H1 (cell line): ENCODE data around the gene SYNJ2. TPM values are rescaled to one million over a fixed set of nuclear protein-coding genes. Genes with fewer than 3 reads are reported as not detected.

Experiments
- CTCF ChIA-PET: fragments of 300-600 bp; sonication (Branson Sonifier 250); formaldehyde crosslinking; loops from one replicate; lab custom pipeline; 2021; ENCODE audit not compliant: partially characterized antibody; lab: Charles Lee
- POLR2A ChIA-PET: fragments of 300-600 bp; sonication (Branson Sonifier 250); formaldehyde crosslinking; loops from one replicate; lab custom pipeline; 2021; ENCODE audit warnings: inconsistent platforms; ENCODE audit not compliant: partially characterized antibody; lab: Charles Lee
- DNase-seq, 2 experiments: peaks; one replicate each; pipeline versions ENCODE4 v3.0.0 to v3.0.0-alpha.2; 2010 to 2022; ENCODE audit warnings: low spot score in 2 of 2, low read depth in 1 of 2, mixed read lengths in 1 of 2
- FAIRE-seq: peaks from 2 replicates; lab custom pipeline; 2011; peaks lifted over from hg19 to GRCh38; lab: Jason Lieb, UNC
- H2AFZ ChIP-seq: 2 replicates; pipeline ENCODE4 v1.8.1; 2012; ENCODE audit warnings: low read length, inconsistent platforms
- H2AK5ac ChIP-seq: 2 replicates; pipeline ENCODE4 v1.6.1; 2013; ENCODE audit warnings: low read depth, low read length
- H2BK120ac ChIP-seq: replicated peaks from 2 replicates; pipeline ENCODE3; 2013; ENCODE audit warnings: low read depth, low read length, inconsistent platforms
- H2BK12ac ChIP-seq: 2 replicates; pipeline ENCODE4 v1.6.1; 2013; ENCODE audit warnings: low read depth, low read length
- H2BK15ac ChIP-seq: 2 replicates; pipeline ENCODE4 v1.6.1; 2013; ENCODE audit warnings: low read length
- H2BK20ac ChIP-seq: 2 replicates; pipeline ENCODE4 v1.6.1; 2013; ENCODE audit warnings: low read length
- H2BK5ac ChIP-seq: 2 replicates; pipeline ENCODE4 v1.6.1; 2013; ENCODE audit warnings: low read depth, low read length
- H3K14ac ChIP-seq: 2 replicates; pipeline ENCODE4 v1.6.1; 2013; ENCODE audit warnings: inconsistent platforms; ENCODE audit not compliant: insufficient read length
- H3K18ac ChIP-seq: 2 replicates; pipeline ENCODE4 v1.6.1; 2013; ENCODE audit warnings: low read length; ENCODE audit errors: extremely low read depth
- H3K23ac ChIP-seq: 2 replicates; pipeline ENCODE4 v1.6.1; 2013; ENCODE audit warnings: inconsistent platforms; ENCODE audit not compliant: insufficient read length
- H3K23me2 ChIP-seq: 2 replicates; pipeline ENCODE4 v1.6.1; 2013; ENCODE audit warnings: low read depth, low read length
- H3K27ac ChIP-seq: 2 replicates; pipeline ENCODE4 v1.6.1; 2011; ENCODE audit warnings: low read depth, low read length, inconsistent platforms
- H3K27me3 ChIP-seq, 4 experiments: replicated peaks in 1 of 4; 1 replicate in 1 of 4; 2 replicates in 3 of 4; pipeline versions ENCODE4 v1.6.1 to v1.8.1; 2011 to 2013; ENCODE audit warnings: low read length in 3 of 4, mild to moderate bottlenecking in 3 of 4, inconsistent platforms in 2 of 4, mixed read lengths in 2 of 4, moderate library complexity in 1 of 4; ENCODE audit not compliant: control insufficient read depth in 3 of 4, insufficient read depth in 3 of 4; ENCODE audit errors: extremely low read depth in 1 of 4
- H3K36me3 ChIP-seq, 4 experiments: 2 replicates each; pipeline versions ENCODE4 v1.6.1 to v1.8.1; 2011 to 2013; ENCODE audit warnings: mild to moderate bottlenecking in 4 of 4, low read length in 3 of 4, moderate library complexity in 2 of 4, control low read depth in 1 of 4, inconsistent platforms in 1 of 4; ENCODE audit not compliant: insufficient read depth in 4 of 4, control insufficient read depth in 2 of 4
- H3K4ac ChIP-seq: replicated peaks from 2 replicates; pipeline ENCODE3; 2013; ENCODE audit warnings: low read length, low read depth, mixed read lengths, inconsistent platforms; ENCODE audit not compliant: insufficient read length
- H3K4me1 ChIP-seq, 4 experiments: replicated peaks in 1 of 4; 1 replicate in 1 of 4; 2 replicates in 3 of 4; pipeline versions ENCODE4 v1.6.1 to v1.8.1; 2011 to 2013; ENCODE audit warnings: low read length in 3 of 4, inconsistent platforms in 2 of 4, mixed read lengths in 1 of 4; ENCODE audit not compliant: insufficient read depth in 4 of 4, control insufficient read depth in 3 of 4
- H3K4me2 ChIP-seq, 2 experiments: 2 replicates each; pipeline versions ENCODE4 v1.6.1 to v1.8.1; 2011 to 2013; ENCODE audit warnings: low read depth in 2 of 2, low read length in 2 of 2, control low read depth in 1 of 2, inconsistent platforms in 1 of 2, mild to moderate bottlenecking in 1 of 2; ENCODE audit not compliant: insufficient read depth in 1 of 2
- H3K4me3 ChIP-seq, 4 experiments: fragments of 200-600, 300-600 bp in 1 of 4; sonication (generic), shearing (Covaris generic), sonication (Bioruptor Twin) in 1 of 4; 2 replicates each; pipeline versions ENCODE4 v1.5.1 to v1.8.1; 2011 to 2016; ENCODE audit warnings: low read length in 4 of 4, low read depth in 3 of 4, control low read depth in 2 of 4, inconsistent platforms in 2 of 4, mild to moderate bottlenecking in 2 of 4, mixed read lengths in 1 of 4, moderate library complexity in 1 of 4; ENCODE audit not compliant: insufficient read depth in 2 of 4; ENCODE audit errors: extremely low read depth in 1 of 4
- H3K56ac ChIP-seq: replicated peaks from 2 replicates; pipeline ENCODE3; 2013; ENCODE audit warnings: low read depth, mild to moderate bottlenecking, mixed read lengths, low read length, inconsistent platforms; ENCODE audit not compliant: insufficient read length
- H3K79me1 ChIP-seq: 2 replicates; pipeline ENCODE4 v1.6.1; 2013; ENCODE audit warnings: low read depth, low read length, control low read depth
- H3K79me2 ChIP-seq, 2 experiments: 2 replicates each; pipeline versions ENCODE4 v1.6.1 to v1.8.1; 2012 to 2013; ENCODE audit warnings: low read length in 2 of 2, mild to moderate bottlenecking in 2 of 2, inconsistent platforms in 1 of 2; ENCODE audit not compliant: insufficient read depth in 2 of 2, control insufficient read depth in 1 of 2
- H3K9ac ChIP-seq, 4 experiments: replicated peaks in 1 of 4; 1 replicate in 1 of 4; 2 replicates in 3 of 4; pipeline versions ENCODE4 v1.6.1 to v1.8.1; 2011 to 2013; ENCODE audit warnings: low read depth in 3 of 4, low read length in 3 of 4, control low read depth in 2 of 4, mild to moderate bottlenecking in 2 of 4, moderate library complexity in 2 of 4, inconsistent platforms in 1 of 4; ENCODE audit errors: extremely low read depth in 1 of 4
- H3K9me3 ChIP-seq, 2 experiments: 2 replicates each; pipeline versions ENCODE4 v1.6.1 to v1.8.1; 2012 to 2013; ENCODE audit warnings: mild to moderate bottlenecking in 2 of 2, moderate library complexity in 2 of 2, control low read depth in 1 of 2, inconsistent platforms in 1 of 2, low read depth in 1 of 2, low read length in 1 of 2, mixed read lengths in 1 of 2; ENCODE audit not compliant: insufficient read depth in 2 of 2
- H4K20me1 ChIP-seq, 2 experiments: replicated peaks in 1 of 2; 2 replicates each; pipeline versions ENCODE3 to v1.8.1; 2011 to 2013; ENCODE audit warnings: inconsistent platforms in 2 of 2, low read length in 2 of 2, mild to moderate bottlenecking in 1 of 2; ENCODE audit not compliant: insufficient read depth in 2 of 2, control insufficient read depth in 1 of 2
- H4K5ac ChIP-seq: 2 replicates; pipeline ENCODE4 v1.6.1; 2013; ENCODE audit warnings: low read length, low read depth, mixed read lengths, inconsistent platforms; ENCODE audit not compliant: insufficient read length
- H4K8ac ChIP-seq: 2 replicates; pipeline ENCODE4 v1.8.0; 2013; ENCODE audit warnings: mild to moderate bottlenecking, moderate library complexity, low read length, inconsistent platforms; ENCODE audit not compliant: insufficient read depth; ENCODE audit errors: extremely low read depth
- H4K91ac ChIP-seq: replicated peaks from 2 replicates; pipeline ENCODE3; 2013; ENCODE audit warnings: low read length, mixed read lengths, inconsistent platforms; ENCODE audit not compliant: insufficient read length
- ASH2L ChIP-seq: fragments of 200-600, 300-600 bp; sonication (generic); IDR thresholded peaks from one replicate; pipeline ENCODE4 v1.7.1; 2017; ENCODE audit warnings: low read length
- CEBPB ChIP-seq: IDR thresholded peaks from 2 replicates; pipeline ENCODE4 v1.6.1; 2012; ENCODE audit warnings: low read depth, low read length
- EZH2 ChIP-seq: fragments of 200-600 bp; sonication (generic); IDR thresholded peaks from 2 replicates; pipeline ENCODE4 v1.7.1; 2012; ENCODE audit warnings: low read depth, mild to moderate bottlenecking, moderate library complexity, low read length, inconsistent platforms; ENCODE audit not compliant: severe bottlenecking
- JUND ChIP-seq: IDR thresholded peaks from 2 replicates; pipeline ENCODE4 v1.6.1; 2011; ENCODE audit warnings: mild to moderate bottlenecking, improper control_type of control experiment, low read length
- RBBP5 ChIP-seq: IDR thresholded peaks from 2 replicates; pipeline ENCODE4 v1.7.1; 2012; ENCODE audit warnings: low read depth, mild to moderate bottlenecking, inconsistent platforms, low read length, moderate library complexity, borderline replicate concordance
- SAP30 ChIP-seq: fragments of 300-600 bp; sonication (generic); IDR thresholded peaks from 2 replicates; pipeline ENCODE4 v1.7.1; 2012; ENCODE audit warnings: low read length, moderate library complexity, mild to moderate bottlenecking, inconsistent platforms; ENCODE audit not compliant: insufficient read depth, insufficient replicate concordance
- SP2 ChIP-seq: IDR thresholded peaks from 2 replicates; pipeline ENCODE4 v1.6.1; 2012; ENCODE audit warnings: mild to moderate bottlenecking, low read length, inconsistent platforms
- TAF1 ChIP-seq: IDR thresholded peaks from 2 replicates; pipeline ENCODE4 v1.6.1; 2011; ENCODE audit warnings: mild to moderate bottlenecking, low read depth, low read length
- TBP ChIP-seq: IDR thresholded peaks from 2 replicates; pipeline ENCODE4 v1.6.1; 2011; ENCODE audit warnings: low read depth, low read length, improper control_type of control experiment
- TEAD4 ChIP-seq: IDR thresholded peaks from 2 replicates; pipeline ENCODE4 v1.6.1; 2012; ENCODE audit warnings: low read depth, low read length, inconsistent platforms, mixed read lengths
- WGBS, 2 experiments: shearing (Covaris generic) in 1 of 2; methylation state at CpG; one replicate each; pipeline versions ENCODE4 v1.1.6 to v1.1.7; 2013 to 2015; ENCODE audit warnings: low lambda C conversion rate in 2 of 2, mixed read lengths in 2 of 2, inconsistent platforms in 1 of 2, low coverage in 1 of 2, missing lambda C conversion rate in 1 of 2; ENCODE audit not compliant: insufficient replicate concordance in 2 of 2, insufficient coverage in 1 of 2, insufficient read length in 1 of 2; ENCODE audit errors: extremely low coverage in 1 of 2, missing lambda C conversion rate in 1 of 2; 5-methylcytosine and 5-hydroxymethylcytosine counted together
- polyA plus RNA-seq, 7 experiments: library from polyadenylated mRNA; depleted of rRNA in 3 of 7; stranded (reverse) in 5 of 7; unstranded in 2 of 7; fragments of >200 nt in 5 of 7; fragments of 200-250 nt in 2 of 7; gene quantifications; 1 replicate in 5 of 7; 2 replicates in 1 of 7; 4 replicates in 1 of 7; pipeline versions ENCODE4 v1.2.1 to v1.2.3, GENCODE V29; 2011 to 2013; ENCODE audit warnings: missing spikeins in 2 of 7, mixed read lengths in 2 of 7
- total RNA-seq: library from RNA; stranded (reverse); fragmentation: NEBNext Ultra II Directional; extraction: Animal tissue kit (Norgen Biotek cat#: 25700); gene quantifications from 2 replicates; pipeline ENCODE4 v1.2.1, GENCODE V29; 2021
- TF ChIP-seq, protein P1 (sequence below): IDR thresholded peaks from 2 replicates; pipeline ENCODE4 v1.6.1; 2012; ENCODE audit warnings: inconsistent platforms

Gene SYNJ2
- total and polyA plus RNA-seq, 2 of the 8 experiments (the other 6 are each of a cell fraction or from before 2014, with no cell fraction given), result 3.7 to 13.9 TPM

DNA sequence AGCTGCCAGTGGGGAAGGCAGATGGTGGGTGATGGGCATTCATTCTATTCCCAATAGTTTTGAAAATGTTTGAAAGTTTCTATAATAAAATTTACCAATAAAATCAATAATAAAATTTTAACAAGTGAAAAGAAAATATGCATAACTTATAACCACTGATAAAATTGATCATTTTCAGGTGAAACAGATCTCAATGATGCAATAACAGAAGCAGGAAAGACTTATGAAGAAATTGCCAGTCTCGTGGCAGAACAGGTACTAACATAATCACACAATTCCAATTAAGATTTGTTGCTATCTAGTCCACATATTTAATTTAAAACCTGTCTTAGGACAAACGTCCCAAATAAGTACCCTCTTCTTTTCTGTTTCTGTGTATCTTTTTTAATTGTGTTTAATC, 45.9 kb upstream of the SYNJ2 start:
- H3K4me1 ChIP-seq, result peaks cover 0 to 2% (median 0%) of the 10 kb centered on the region in 4 experiments; a peak in 1 of 7 replicates
- H2BK12ac ChIP-seq, result no peak overlapping the region
- no peak overlapping the region for H3K27ac ChIP-seq
- H3K14ac ChIP-seq, result no peak overlapping the region
- no peak overlapping the region for H3K4me3 ChIP-seq
- H3K23ac ChIP-seq, result no peak overlapping the region
- H2AFZ ChIP-seq, result no peak overlapping the region
- no peak overlapping the region for H2BK15ac ChIP-seq
- WGBS, 2 experiments, result 86% methylated on average over 2 of the region's 2 CpGs; no CpG with 5 or more reads in 1 of the 2 experiments
- no peak overlapping the region for H2BK120ac ChIP-seq
- H4K5ac ChIP-seq, result no peak overlapping the region
- H2BK20ac ChIP-seq, result no peak overlapping the region
- H3K79me1 ChIP-seq, result no peaks in the 10 kb centered on the region; the same call in 1 of the 2 replicates
- no peak overlapping the region for H3K9ac ChIP-seq
- FAIRE-seq (no peak), DNase-seq (no peak)
- no peaks in the 10 kb centered on the region for H3K23me2 ChIP-seq
- H4K8ac ChIP-seq, result no peak overlapping the region
- ChIA-PET POLR2A (no interaction called here), CTCF (interaction anchor here (1.0 to 2.6 kb wide), 2 partner anchors 11 to 20 kb away, joined by 5 to 8 read pairs; no protein-coding TSS in a partner anchor)
- no peak overlapping the region for H3K56ac ChIP-seq
- peaks cover 5 to 58% (median 31%) of the 10 kb centered on the region in 4 experiments for H3K36me3 ChIP-seq
- H3K4ac ChIP-seq, result no peak overlapping the region
- no peaks in the 10 kb centered on the region for H3K27me3 ChIP-seq
- H3K79me2 ChIP-seq, result no peaks in the 10 kb centered on the region
- no peak overlapping the region for H4K91ac ChIP-seq
- H3K4me2 ChIP-seq, result no peak overlapping the region
- H4K20me1 ChIP-seq, result no peaks in the 10 kb centered on the region
- no peak overlapping the region for H3K18ac ChIP-seq
- no peaks in the 10 kb centered on the region for H3K9me3 ChIP-seq
- H2AK5ac ChIP-seq, result no peak overlapping the region
- H2BK5ac ChIP-seq, result no peak overlapping the region
- TF ChIP-seq SP2, result no peak
- TF ChIP-seq ASH2L, result no peak
- TF ChIP-seq, protein P1, sequence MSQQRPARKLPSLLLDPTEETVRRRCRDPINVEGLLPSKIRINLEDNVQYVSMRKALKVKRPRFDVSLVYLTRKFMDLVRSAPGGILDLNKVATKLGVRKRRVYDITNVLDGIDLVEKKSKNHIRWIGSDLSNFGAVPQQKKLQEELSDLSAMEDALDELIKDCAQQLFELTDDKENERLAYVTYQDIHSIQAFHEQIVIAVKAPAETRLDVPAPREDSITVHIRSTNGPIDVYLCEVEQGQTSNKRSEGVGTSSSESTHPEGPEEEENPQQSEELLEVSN, result no peak
- TF ChIP-seq CEBPB, result no peak
- TF ChIP-seq RBBP5, result no peak
- no peak for TF ChIP-seq TBP
- no peak for TF ChIP-seq TAF1
- TF ChIP-seq TEAD4, result no peak
- no peak for TF ChIP-seq SAP30
- TF ChIP-seq EZH2, result no peak
- no peak for TF ChIP-seq JUND
